SK-N-SH treated with all-trans-retinoic acid at 6 μM for 48 hours (cell line): Measurements from ENCODE around the gene CLEC12A.

ENCODE experiments used
- ARNTL ChIP-seq: fragments of 450-650 bp; formaldehyde crosslinking; IDR thresholded peaks from 2 replicates; pipeline ENCODE4 v1.5.0; 2020; ENCODE audit warnings: low read depth, mild to moderate bottlenecking, moderate library complexity, borderline replicate concordance
- BACH2 ChIP-seq: fragments of 250-450 bp; sonication (Bioruptor Pico); IDR thresholded peaks from 2 replicates; pipeline ENCODE4 v1.9.0; 2021; ENCODE audit warnings: mild to moderate bottlenecking, borderline replicate concordance
- CREB5 ChIP-seq: fragments of 250-450 bp; sonication (Bioruptor Pico); IDR thresholded peaks from 2 replicates; pipeline ENCODE4 v1.5.1; 2020; ENCODE audit warnings: low read depth, mild to moderate bottlenecking, moderate library complexity
- CSDC2 ChIP-seq: fragments of 250-450 bp; sonication (Bioruptor Pico); IDR thresholded peaks from 2 replicates; pipeline ENCODE4 v1.5.0; 2020; ENCODE audit warnings: mild to moderate bottlenecking, moderate library complexity
- ESRRG ChIP-seq: fragments of 250-450 bp; sonication (Bioruptor Pico); IDR thresholded peaks from 2 replicates; pipeline ENCODE4 v1.6.1; 2021; ENCODE audit warnings: mild to moderate bottlenecking
- ISL1 ChIP-seq: fragments of 250-450 bp; sonication (Bioruptor Pico); IDR thresholded peaks from 2 replicates; pipeline ENCODE4 v2.1.2; 2022; ENCODE audit warnings: mild to moderate bottlenecking, moderate library complexity
- PATZ1 ChIP-seq: fragments of 250-450 bp; sonication (Bioruptor Pico); IDR thresholded peaks from 2 replicates; pipeline ENCODE4 v1.8.0; 2020; ENCODE audit warnings: mild to moderate bottlenecking, moderate library complexity, borderline replicate concordance
- PPARA ChIP-seq: fragments of 250-450 bp; sonication (Bioruptor Pico); IDR thresholded peaks from 2 replicates; pipeline ENCODE4 v1.5.0; 2020; ENCODE audit warnings: mild to moderate bottlenecking, borderline replicate concordance
- SNAI2 ChIP-seq: fragments of 250-450 bp; sonication (Bioruptor Pico); IDR thresholded peaks from 2 replicates; pipeline ENCODE4 v1.5.0; 2020; ENCODE audit warnings: mild to moderate bottlenecking, moderate library complexity
- TCF4 ChIP-seq: fragments of 250-450 bp; sonication (Bioruptor Pico); IDR thresholded peaks from 2 replicates; pipeline ENCODE4 v1.8.0; 2021; ENCODE audit warnings: mild to moderate bottlenecking, moderate library complexity, borderline replicate concordance
- TOX ChIP-seq: fragments of 250-450 bp; sonication (Bioruptor Pico); IDR thresholded peaks from 2 replicates; pipeline ENCODE4 v1.8.0; 2021; ENCODE audit warnings: mild to moderate bottlenecking, moderate library complexity, borderline replicate concordance
- ZFP30 ChIP-seq: fragments of 450-650 bp; formaldehyde crosslinking; IDR thresholded peaks from 2 replicates; pipeline ENCODE4 v1.5.0; 2022; ENCODE audit warnings: mild to moderate bottlenecking, moderate library complexity
- ZNF8 ChIP-seq: fragments of 450-650 bp; formaldehyde crosslinking; IDR thresholded peaks from 2 replicates; pipeline ENCODE4 v1.5.0; 2020; ENCODE audit warnings: mild to moderate bottlenecking, moderate library complexity
- TF ChIP-seq, protein P1 (sequence below): fragments of 250-450 bp; sonication (Bioruptor Pico); IDR thresholded peaks from 2 replicates; pipeline ENCODE4 v1.5.0; 2020; ENCODE audit warnings: mild to moderate bottlenecking, moderate library complexity

GRCh38 chr12:9973949-9974348, 2.7 kb downstream of the CLEC12A start:
- TF ChIP-seq, protein P1, sequence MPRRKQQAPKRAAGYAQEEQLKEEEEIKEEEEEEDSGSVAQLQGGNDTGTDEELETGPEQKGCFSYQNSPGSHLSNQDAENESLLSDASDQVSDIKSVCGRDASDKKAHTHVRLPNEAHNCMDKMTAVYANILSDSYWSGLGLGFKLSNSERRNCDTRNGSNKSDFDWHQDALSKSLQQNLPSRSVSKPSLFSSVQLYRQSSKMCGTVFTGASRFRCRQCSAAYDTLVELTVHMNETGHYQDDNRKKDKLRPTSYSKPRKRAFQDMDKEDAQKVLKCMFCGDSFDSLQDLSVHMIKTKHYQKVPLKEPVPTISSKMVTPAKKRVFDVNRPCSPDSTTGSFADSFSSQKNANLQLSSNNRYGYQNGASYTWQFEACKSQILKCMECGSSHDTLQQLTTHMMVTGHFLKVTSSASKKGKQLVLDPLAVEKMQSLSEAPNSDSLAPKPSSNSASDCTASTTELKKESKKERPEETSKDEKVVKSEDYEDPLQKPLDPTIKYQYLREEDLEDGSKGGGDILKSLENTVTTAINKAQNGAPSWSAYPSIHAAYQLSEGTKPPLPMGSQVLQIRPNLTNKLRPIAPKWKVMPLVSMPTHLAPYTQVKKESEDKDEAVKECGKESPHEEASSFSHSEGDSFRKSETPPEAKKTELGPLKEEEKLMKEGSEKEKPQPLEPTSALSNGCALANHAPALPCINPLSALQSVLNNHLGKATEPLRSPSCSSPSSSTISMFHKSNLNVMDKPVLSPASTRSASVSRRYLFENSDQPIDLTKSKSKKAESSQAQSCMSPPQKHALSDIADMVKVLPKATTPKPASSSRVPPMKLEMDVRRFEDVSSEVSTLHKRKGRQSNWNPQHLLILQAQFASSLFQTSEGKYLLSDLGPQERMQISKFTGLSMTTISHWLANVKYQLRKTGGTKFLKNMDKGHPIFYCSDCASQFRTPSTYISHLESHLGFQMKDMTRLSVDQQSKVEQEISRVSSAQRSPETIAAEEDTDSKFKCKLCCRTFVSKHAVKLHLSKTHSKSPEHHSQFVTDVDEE = no peak
- TF ChIP-seq TCF4 (CRISPR knock-in tag) (no peak), ESRRG (CRISPR knock-in tag) (no peak), ISL1 (CRISPR knock-in tag) (no peak), ZFP30 (CRISPR knock-in tag) (no peak), TOX (CRISPR knock-in tag) (no peak), ZNF8 (CRISPR knock-in tag) (no peak), SNAI2 (CRISPR knock-in tag) (no peak), CSDC2 (CRISPR knock-in tag) (no peak), PPARA (no peak), ARNTL (no peak), PATZ1 (no peak), CREB5 (CRISPR knock-in tag) (no peak), BACH2 (no peak)
